ENCODE measurements around the gene TNFRSF1B. TPM values are rescaled to one million over a fixed set of nuclear protein-coding genes. Genes with fewer than 3 reads are reported as not detected.

Gene TNFRSF1B
- total RNA-seq, 2 experiments from 2014 or later, result 294 to 370 TPM

- CTCF ChIA-PET, result interaction anchor here (1.0 to 1.5 kb wide), 4 partner anchors 12 to 33 kb away, joined by 3 to 5 read pairs (median 3); no protein-coding TSS in a partner anchor
- peaks cover 60% of the 10 kb centered on the region for H3K4me1 Mint-ChIP-seq
- peaks cover 12% of the 10 kb centered on the region for H3K36me3 Mint-ChIP-seq
- H3K27me3 Mint-ChIP-seq, result no peaks in the 10 kb centered on the region
- H3K27ac Mint-ChIP-seq, result peak overlapping the region; percentile 70
- H3K9me3 Mint-ChIP-seq (ENCODE audit: low read depth), result no peaks in the 10 kb centered on the region
- H3K4me3 Mint-ChIP-seq, result no peak overlapping the region
- DNase-seq, result no peak
- ATAC-seq, result no peak
Observed at GRCh38 chr1:12144969-12145368, 21.8 kb upstream of the TNFRSF1B start.

GRCh38 chr1:12145616-12146342 lies 21.0 kb upstream of the TNFRSF1B start:
- peak overlapping the region; percentile 99 for H3K27ac Mint-ChIP-seq
- no peaks in the 10 kb centered on the region for H3K9me3 Mint-ChIP-seq (ENCODE audit: low read depth)
- CTCF ChIA-PET, result interaction anchor here (1.0 to 3.0 kb wide), 5 partner anchors 11 to 64 kb away, joined by 3 to 13 read pairs (median 3); no protein-coding TSS in a partner anchor
- no peaks in the 10 kb centered on the region for H3K27me3 Mint-ChIP-seq
- no peak for DNase-seq
- no peak overlapping the region for H3K4me3 Mint-ChIP-seq
- ATAC-seq, result no peak
- H3K36me3 Mint-ChIP-seq, result peaks cover 14% of the 10 kb centered on the region
- peaks cover 68% of the 10 kb centered on the region for H3K4me1 Mint-ChIP-seq

- no peak overlapping the region for H3K4me3 Mint-ChIP-seq
- ATAC-seq (no peak), DNase-seq (no peak)
- peak overlapping the region; percentile 99 for H3K27ac Mint-ChIP-seq
- H3K9me3 Mint-ChIP-seq (ENCODE audit: low read depth), result no peaks in the 10 kb centered on the region
- CTCF ChIA-PET, result interaction anchor here (1.3 to 6.3 kb wide), 7 partner anchors 8 to 64 kb away, joined by 3 to 33 read pairs (median 11); no protein-coding TSS in a partner anchor
- no peaks in the 10 kb centered on the region for H3K27me3 Mint-ChIP-seq
- H3K36me3 Mint-ChIP-seq, result peaks cover 14% of the 10 kb centered on the region
- H3K4me1 Mint-ChIP-seq, result peaks cover 76% of the 10 kb centered on the region
Observed at GRCh38 chr1:12146343-12147112, 20.3 kb upstream of the TNFRSF1B start.

GRCh38 chr1:12147201-12147701 lies 19.5 kb upstream of the TNFRSF1B start:
- Mint-ChIP-seq H3K36me3 (peaks cover 14% of the 10 kb centered on the region), H3K4me3 (no peak overlapping the region), H3K27ac (peak overlapping the region; percentile 99), H3K9me3 (ENCODE audit: low read depth) (no peaks in the 10 kb centered on the region), H3K27me3 (no peaks in the 10 kb centered on the region), H3K4me1 (peaks cover 83% of the 10 kb centered on the region)
- DNase-seq, result no peak
- CTCF ChIA-PET, result interaction anchor here (1.3 to 6.3 kb wide), 6 partner anchors 9 to 63 kb away, joined by 3 to 33 read pairs (median 12); no protein-coding TSS in a partner anchor
- no peak for ATAC-seq

GRCh38 chr1:12148160-12148957 lies 18.4 kb upstream of the TNFRSF1B start:
- no peak for ATAC-seq
- H3K4me3 Mint-ChIP-seq, result no peak overlapping the region

GRCh38 chr1:12148958-12149790 lies 17.6 kb upstream of the TNFRSF1B start:
- CTCF ChIA-PET, result interaction anchor here (0.7 to 6.3 kb wide), 12 partner anchors 8 to 289 kb away, joined by 3 to 50 read pairs (median 10); no protein-coding TSS in a partner anchor
- peak overlapping the region; percentile 99 for H3K27ac Mint-ChIP-seq

More at GRCh38 chr1:12148160-12148957, 18.4 kb upstream of the TNFRSF1B start:
- peak overlapping the region; percentile 99 for H3K27ac Mint-ChIP-seq
- peaks cover 14% of the 10 kb centered on the region for H3K36me3 Mint-ChIP-seq
- CTCF ChIA-PET, result interaction anchor here (0.7 to 6.3 kb wide), 7 partner anchors 9 to 82 kb away, joined by 3 to 50 read pairs (median 30); no protein-coding TSS in a partner anchor
- peaks cover 91% of the 10 kb centered on the region for H3K4me1 Mint-ChIP-seq
- DNase-seq, result no peak
- H3K27me3 Mint-ChIP-seq, result no peaks in the 10 kb centered on the region
- H3K9me3 Mint-ChIP-seq (ENCODE audit: low read depth), result no peaks in the 10 kb centered on the region

GRCh38 chr1:12149791-12150175 lies 17.0 kb upstream of the TNFRSF1B start:
- Mint-ChIP-seq H3K4me1 (peaks cover 90% of the 10 kb centered on the region), H3K4me3 (no peak overlapping the region), H3K27ac (peak overlapping the region; percentile 99), H3K27me3 (no peaks in the 10 kb centered on the region), H3K36me3 (peaks cover 11% of the 10 kb centered on the region), H3K9me3 (ENCODE audit: low read depth) (no peaks in the 10 kb centered on the region)
- CTCF ChIA-PET, result interaction anchor here (0.7 to 6.3 kb wide), 11 partner anchors 10 to 288 kb away, joined by 3 to 50 read pairs (median 6); no protein-coding TSS in a partner anchor
- ATAC-seq (no peak), DNase-seq (no peak)

More at GRCh38 chr1:12148958-12149790, 17.6 kb upstream of the TNFRSF1B start:
- Mint-ChIP-seq H3K27me3 (no peaks in the 10 kb centered on the region), H3K9me3 (ENCODE audit: low read depth) (no peaks in the 10 kb centered on the region), H3K36me3 (peaks cover 11% of the 10 kb centered on the region), H3K4me1 (peaks cover 90% of the 10 kb centered on the region), H3K4me3 (no peak overlapping the region)
- ATAC-seq, result no peak
- DNase-seq, result no peak

DNA sequence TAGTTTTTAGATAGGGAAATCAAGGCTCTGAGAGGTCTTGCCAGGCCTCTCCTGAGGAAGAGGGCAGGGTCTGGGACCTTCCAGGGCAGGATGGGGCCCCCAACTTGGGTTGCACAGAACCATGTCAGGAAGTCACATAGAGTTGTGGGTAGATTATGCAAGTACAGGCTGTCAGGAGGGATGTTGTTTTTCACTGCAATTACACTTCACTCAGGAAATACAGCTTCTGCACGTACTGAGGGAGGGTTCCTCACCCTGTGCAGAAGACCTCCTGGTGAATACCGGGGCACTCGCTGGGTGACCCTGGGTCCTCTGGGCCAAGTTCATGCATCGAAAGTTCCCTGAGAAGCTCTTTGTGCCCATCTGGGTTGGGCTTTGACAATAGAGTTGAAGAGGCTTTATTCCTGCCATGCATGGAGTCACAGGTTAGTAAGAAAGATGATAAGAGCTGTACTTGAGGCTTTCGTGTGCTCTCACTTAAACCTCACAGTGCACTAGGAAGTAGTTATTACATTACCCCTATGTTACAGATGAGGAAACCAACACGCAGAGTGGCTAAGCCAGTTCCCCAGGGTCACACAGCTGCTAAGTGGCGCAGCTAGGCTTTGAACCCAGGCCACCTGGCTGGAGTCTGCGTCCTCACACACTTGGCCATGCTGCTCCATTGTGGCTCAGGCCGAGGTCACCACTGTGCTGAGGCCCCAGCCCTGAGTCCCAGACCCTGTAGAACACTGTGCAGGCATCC lies 16.2 kb upstream of the TNFRSF1B start:
- Mint-ChIP-seq H3K9me3 (ENCODE audit: low read depth) (no peaks in the 10 kb centered on the region), H3K27me3 (no peaks in the 10 kb centered on the region), H3K4me3 (peak overlapping the region; percentile 66), H3K27ac (peak overlapping the region; percentile 99), H3K36me3 (peaks cover 11% of the 10 kb centered on the region), H3K4me1 (peaks cover 91% of the 10 kb centered on the region)
- ATAC-seq, result peak; percentile 80
- DNase-seq, result peak; percentile 72
- CTCF ChIA-PET, result interaction anchor here (0.9 to 6.3 kb wide), 13 partner anchors 9 to 71 kb away, joined by 3 to 50 read pairs (median 5); partner anchors contain the start of gene TNFRSF1B

DNA sequence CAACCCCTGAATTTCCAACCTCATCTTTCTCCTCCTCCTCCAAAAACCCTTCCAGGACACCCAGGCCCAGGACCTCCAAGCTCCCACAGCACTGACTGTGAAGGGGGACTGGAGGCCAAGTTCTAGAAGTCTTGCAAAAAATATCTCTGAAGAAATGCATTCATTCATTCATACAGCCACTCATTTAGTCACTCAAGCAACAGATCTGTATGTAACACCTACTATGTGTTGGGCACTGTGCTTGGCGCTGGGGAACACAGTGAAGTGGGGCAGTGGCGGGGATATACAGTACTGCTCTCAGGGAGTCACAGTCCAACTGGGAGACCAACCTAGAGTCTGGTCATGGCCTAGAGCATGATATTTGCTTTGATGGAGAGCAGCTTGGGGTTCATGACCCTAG lies 15.3 kb upstream of the TNFRSF1B start:
- Mint-ChIP-seq H3K4me1 (peaks cover 92% of the 10 kb centered on the region), H3K36me3 (peaks cover 11% of the 10 kb centered on the region), H3K9me3 (ENCODE audit: low read depth) (no peaks in the 10 kb centered on the region), H3K4me3 (peak overlapping the region; percentile 13), H3K27ac (peak overlapping the region; percentile 99), H3K27me3 (no peaks in the 10 kb centered on the region)
- DNase-seq, result no peak
- ATAC-seq, result no peak
- CTCF ChIA-PET, result interaction anchor here (1.9 to 6.3 kb wide), 6 partner anchors 8 to 27 kb away, joined by 13 to 50 read pairs (median 32); partner anchors contain the start of gene TNFRSF1B

DNA sequence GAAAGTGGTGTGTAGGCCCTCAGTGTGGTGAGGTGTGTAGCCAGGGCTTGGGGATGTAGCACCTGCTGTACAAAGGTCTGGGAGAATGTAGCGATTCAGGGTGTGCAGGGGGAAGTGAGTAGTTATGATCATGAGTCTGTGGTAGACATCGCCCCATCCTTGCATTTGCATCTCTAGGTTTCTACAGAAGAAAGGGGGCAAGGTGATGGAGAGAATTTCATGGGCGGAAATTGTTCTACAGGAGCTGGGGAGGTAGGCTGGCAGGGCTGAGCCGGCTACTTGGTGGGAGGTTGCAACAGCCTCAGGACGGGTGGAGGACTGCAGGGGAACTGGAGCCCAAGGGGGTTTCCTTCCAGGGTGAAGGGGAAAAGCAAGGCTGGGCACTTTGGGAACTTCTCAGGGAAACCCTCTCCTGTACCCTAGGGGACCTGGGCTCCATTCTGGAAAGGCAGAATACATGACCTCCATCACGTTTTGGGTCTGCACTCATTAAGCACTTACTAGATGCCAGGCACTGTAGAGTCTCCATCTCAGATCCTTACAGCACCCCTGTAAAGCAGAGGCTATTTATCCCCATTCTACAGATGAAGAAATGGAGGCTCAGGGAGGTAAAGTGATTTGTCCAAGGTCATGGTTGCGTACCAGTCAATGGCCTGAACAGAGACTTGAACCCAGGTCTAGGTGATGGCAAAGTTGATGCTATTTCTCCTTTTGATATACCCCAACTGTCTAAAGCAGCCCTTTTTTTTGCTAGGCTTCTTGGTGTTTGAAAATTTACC lies 14.5 kb upstream of the TNFRSF1B start:
- Mint-ChIP-seq H3K4me3 (no peak overlapping the region), H3K27ac (peak overlapping the region; percentile 99), H3K36me3 (peaks cover 11% of the 10 kb centered on the region), H3K27me3 (no peaks in the 10 kb centered on the region), H3K4me1 (peaks cover 92% of the 10 kb centered on the region), H3K9me3 (ENCODE audit: low read depth) (no peaks in the 10 kb centered on the region)
- DNase-seq, result no peak
- CTCF ChIA-PET, result interaction anchor here (2.9 to 6.3 kb wide), 5 partner anchors 8 to 27 kb away, joined by 16 to 50 read pairs (median 33); no protein-coding TSS in a partner anchor
- no peak for ATAC-seq
